HCT116 (cell line): ENCODE results near the gene PDE4B. TPM values are rescaled to one million over a fixed set of nuclear protein-coding genes. Genes with fewer than 3 reads are reported as not detected.

Experiments
- ATAC-seq: fragments of 200-7000 bp; cut with Tn5 transposase; 2 replicates; pipeline ENCODE4 v1.9.1; 2020; ENCODE audit warnings: mild to moderate bottlenecking, moderate library complexity
- BruUV-seq: library from RNA; stranded (reverse); fragments of 400-500 nt; replicated peaks from 2 replicates; lab custom pipeline; 2021; lab: Mats Ljungman, UMichigan
- CTCF ChIA-PET: fragments of 300-600 bp; sonication (Branson Sonifier 250); formaldehyde crosslinking; loops from one replicate; lab custom pipeline; 2021; ENCODE audit warnings: antibody characterized with exemption; lab: Charles Lee
- POLR2A ChIA-PET: fragments of 300-600, 350-600 bp; sonication (Branson Sonifier 250); formaldehyde crosslinking; loops from one replicate; lab custom pipeline; 2021; ENCODE audit warnings: antibody characterized with exemption; lab: Charles Lee
- RAD21 ChIA-PET, 2 experiments: fragments of 300-600 bp; sonication (Branson Sonifier 250); formaldehyde crosslinking; loops; one replicate each; lab custom pipeline; 2023; ENCODE audit warnings: low total read pairs in 2 of 2; ENCODE audit not compliant: uncharacterized antibody in 2 of 2, unreplicated experiment in 2 of 2, low non-redundant PET in 1 of 2; lab: Charles Lee
- DNase-seq: peaks from one replicate; pipeline ENCODE4 v3.0.0-alpha.2; 2010; ENCODE audit warnings: low read depth, low spot score
- H2AFZ ChIP-seq: fragments of 200-600 bp; shearing (Covaris generic), sonication (generic); 2 replicates; pipeline ENCODE4 v1.6.1; 2017; ENCODE audit warnings: low read depth, mixed run types, mixed read lengths, antibody characterized with exemption, low read length; ENCODE audit not compliant: poor library complexity, severe bottlenecking
- H3K27ac ChIP-seq: 2 replicates; pipeline ENCODE4 v1.5.1; 2012; ENCODE audit warnings: low read depth, low read length
- H3K27me3 ChIP-seq: fragments of 200-600 bp; sonication (generic); 2 replicates; pipeline ENCODE4 v1.6.1; 2016; ENCODE audit warnings: mixed run types, low read length, mixed read lengths; ENCODE audit not compliant: insufficient read depth
- H3K36me3 ChIP-seq, 2 experiments: fragments of 200-500 bp in 1 of 2; fragments of 200-600 bp in 1 of 2; sonication (Bioruptor generic) in 1 of 2; sonication (generic) in 1 of 2; 2 replicates each; pipeline versions ENCODE4 v1.5.1 to v1.6.1; 2014 to 2016; ENCODE audit warnings: low read length in 2 of 2, inconsistent platforms in 1 of 2, mixed read lengths in 1 of 2, mixed run types in 1 of 2; ENCODE audit not compliant: insufficient read depth in 2 of 2, control insufficient read depth in 1 of 2
- H3K4me1 ChIP-seq, 2 experiments: fragments of 200-600 bp in 1 of 2; sonication (generic) in 1 of 2; 2 replicates each; pipeline versions ENCODE4 v1.5.1 to v1.6.1; 2012 to 2017; ENCODE audit warnings: low read length in 2 of 2, inconsistent platforms in 1 of 2, mild to moderate bottlenecking in 1 of 2, mixed read lengths in 1 of 2, mixed run types in 1 of 2, moderate library complexity in 1 of 2; ENCODE audit not compliant: insufficient read depth in 2 of 2, control insufficient read depth in 1 of 2
- H3K4me2 ChIP-seq: fragments of 200-600 bp; sonication (generic); 2 replicates; pipeline ENCODE4 v1.6.1; 2017; ENCODE audit warnings: mixed run types, low read length, mixed read lengths
- H3K4me3 ChIP-seq, 2 experiments: fragments of 200-600 bp in 1 of 2; sonication (generic) in 1 of 2; replicated peaks in 1 of 2; 2 replicates each; pipeline ENCODE4 v1.5.1; 2011 to 2016; ENCODE audit warnings: low read length in 2 of 2, control low read depth in 1 of 2, low read depth in 1 of 2, mild to moderate bottlenecking in 1 of 2, mixed read lengths in 1 of 2, mixed run types in 1 of 2
- H3K79me2 ChIP-seq: fragments of 200-600 bp; sonication (generic); 2 replicates; pipeline ENCODE4 v1.6.1; 2017; ENCODE audit warnings: mild to moderate bottlenecking, mixed run types, low read length, moderate library complexity, mixed read lengths; ENCODE audit not compliant: insufficient read depth
- H3K9ac ChIP-seq: fragments of 200-600 bp; sonication (generic); 2 replicates; pipeline ENCODE4 v1.6.1; 2016; ENCODE audit warnings: low read length, mixed read lengths
- H3K9me2 ChIP-seq: fragments of 200-600 bp; sonication (generic), shearing (Covaris generic); 2 replicates; pipeline ENCODE4 v1.6.1; 2017; ENCODE audit warnings: mixed run types, mild to moderate bottlenecking, moderate library complexity; ENCODE audit not compliant: insufficient read depth
- H3K9me3 ChIP-seq, 2 experiments: fragments of 200-500 bp in 1 of 2; fragments of 200-600 bp in 1 of 2; sonication (Bioruptor generic) in 1 of 2; sonication (generic) in 1 of 2; 2 replicates each; pipeline ENCODE4 v1.6.1; 2014 to 2017; ENCODE audit warnings: low read length in 2 of 2, mixed read lengths in 2 of 2, inconsistent platforms in 1 of 2, low read depth in 1 of 2, mild to moderate bottlenecking in 1 of 2, mixed run types in 1 of 2, moderate library complexity in 1 of 2; ENCODE audit not compliant: control insufficient read depth in 1 of 2, insufficient read depth in 1 of 2
- H4K20me1 ChIP-seq: fragments of 200-600 bp; sonication (generic), shearing (Covaris generic); 2 replicates; pipeline ENCODE4 v1.6.1; 2017; ENCODE audit warnings: mixed run types, mild to moderate bottlenecking, moderate library complexity; ENCODE audit not compliant: insufficient read depth
- EZH2 ChIP-seq: fragments of 200-600 bp; sonication (generic); IDR thresholded peaks from 2 replicates; pipeline ENCODE4 v1.6.1; 2017; ENCODE audit warnings: antibody characterized with exemption, mixed run types
- EZH2phosphoT487 ChIP-seq: fragments of 200-600 bp; IDR thresholded peaks from 2 replicates; pipeline ENCODE4 v1.6.1; 2018; ENCODE audit warnings: antibody characterized with exemption, borderline replicate concordance
- FOSL1 ChIP-seq: IDR thresholded peaks from 2 replicates; pipeline ENCODE4 v1.6.1; 2012; ENCODE audit warnings: low read depth
- POLR2A ChIP-seq: IDR thresholded peaks from 2 replicates; pipeline ENCODE4 v1.7.0; 2011; ENCODE audit warnings: borderline replicate concordance; ENCODE audit not compliant: insufficient read depth, insufficient read length; ENCODE audit errors: extremely low read depth
- RAD21 ChIP-seq: IDR thresholded peaks from 2 replicates; pipeline ENCODE4 v1.6.1; 2012; ENCODE audit warnings: low read depth, mild to moderate bottlenecking
- SIN3A ChIP-seq: IDR thresholded peaks from 2 replicates; pipeline ENCODE4 v1.6.1; 2012; ENCODE audit warnings: low read depth
- intact Hi-C: fragments of 100-400 bp; cut with micrococcal nuclease; formaldehyde crosslinking; loops from 2 replicates; pipeline ENCODE4 v1.10.0; 2022
- total RNA-seq: library from RNA; stranded (reverse); gene quantifications from one replicate; pipeline ENCODE4 v1.2.1, GENCODE V29; 2021; ENCODE audit not compliant: unreplicated experiment
- TF ChIP-seq, protein P1 (sequence below): IDR thresholded peaks from 2 replicates; pipeline ENCODE4 v1.6.1; 2012; ENCODE audit warnings: low read depth
- TF ChIP-seq, protein P2 (sequence below): IDR thresholded peaks from 2 replicates; pipeline ENCODE4 v1.6.1; 2011; ENCODE audit warnings: mild to moderate bottlenecking, low read length, moderate library complexity; ENCODE audit not compliant: insufficient replicate concordance; ENCODE audit errors: extremely low read depth
- TF ChIP-seq, protein P3 (sequence below): IDR thresholded peaks from 2 replicates; pipeline ENCODE4 v1.6.1; 2012

PDE4B gene
- total RNA-seq, 1 experiment from 2014 or later = 76.9 TPM

DNA sequence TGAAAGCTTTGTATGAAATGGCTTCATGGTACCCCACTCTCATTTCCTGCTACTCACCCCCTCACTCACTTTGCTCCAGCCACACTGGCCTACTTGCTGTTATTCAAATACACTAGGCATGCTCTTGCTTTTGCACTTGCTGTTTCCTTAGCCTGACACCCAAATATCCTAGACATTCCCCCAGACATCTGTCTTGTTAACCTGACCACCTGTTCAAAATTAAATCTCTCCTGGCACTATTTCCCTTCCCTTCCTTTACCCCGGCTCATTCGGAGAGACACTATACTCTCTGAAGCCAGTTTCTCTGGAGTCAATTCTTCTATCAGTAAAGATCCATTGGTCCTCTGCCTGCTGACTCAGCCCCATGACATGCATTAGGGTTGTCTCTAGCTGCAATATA, 435.3 kb downstream of the PDE4B start:
- Histone ChIP-seq H3K4me2 (no peak overlapping the region), H3K9me3 (no peaks in the 10 kb centered on the region), H3K9me2 (no peaks in the 10 kb centered on the region), H3K4me3 (no peak overlapping the region), H3K9ac (no peak overlapping the region), H2AFZ (no peak overlapping the region), H4K20me1 (no peaks in the 10 kb centered on the region), H3K27ac (no peak overlapping the region), H3K79me2 (no peaks in the 10 kb centered on the region), H3K27me3 (no peaks in the 10 kb centered on the region), H3K4me1 (peaks cover 16 to 24% of the 10 kb centered on the region in 2 experiments; a peak in 3 of 4 replicates), H3K36me3 (no peaks in the 10 kb centered on the region)
- ChIA-PET POLR2A (no interaction called here), RAD21 (no interaction called here), CTCF (no interaction called here)
- intact Hi-C loops = no loop called here
- no TSS peak for BruUV-seq
- DNase-seq (no peak), ATAC-seq (no peak)
- TF ChIP-seq FOSL1 (no peak), POLR2A (no peak), SIN3A (no peak), RAD21 (no peak), EZH2phosphoT487 (no peak), EZH2 (no peak)
- TF ChIP-seq, protein P1, sequence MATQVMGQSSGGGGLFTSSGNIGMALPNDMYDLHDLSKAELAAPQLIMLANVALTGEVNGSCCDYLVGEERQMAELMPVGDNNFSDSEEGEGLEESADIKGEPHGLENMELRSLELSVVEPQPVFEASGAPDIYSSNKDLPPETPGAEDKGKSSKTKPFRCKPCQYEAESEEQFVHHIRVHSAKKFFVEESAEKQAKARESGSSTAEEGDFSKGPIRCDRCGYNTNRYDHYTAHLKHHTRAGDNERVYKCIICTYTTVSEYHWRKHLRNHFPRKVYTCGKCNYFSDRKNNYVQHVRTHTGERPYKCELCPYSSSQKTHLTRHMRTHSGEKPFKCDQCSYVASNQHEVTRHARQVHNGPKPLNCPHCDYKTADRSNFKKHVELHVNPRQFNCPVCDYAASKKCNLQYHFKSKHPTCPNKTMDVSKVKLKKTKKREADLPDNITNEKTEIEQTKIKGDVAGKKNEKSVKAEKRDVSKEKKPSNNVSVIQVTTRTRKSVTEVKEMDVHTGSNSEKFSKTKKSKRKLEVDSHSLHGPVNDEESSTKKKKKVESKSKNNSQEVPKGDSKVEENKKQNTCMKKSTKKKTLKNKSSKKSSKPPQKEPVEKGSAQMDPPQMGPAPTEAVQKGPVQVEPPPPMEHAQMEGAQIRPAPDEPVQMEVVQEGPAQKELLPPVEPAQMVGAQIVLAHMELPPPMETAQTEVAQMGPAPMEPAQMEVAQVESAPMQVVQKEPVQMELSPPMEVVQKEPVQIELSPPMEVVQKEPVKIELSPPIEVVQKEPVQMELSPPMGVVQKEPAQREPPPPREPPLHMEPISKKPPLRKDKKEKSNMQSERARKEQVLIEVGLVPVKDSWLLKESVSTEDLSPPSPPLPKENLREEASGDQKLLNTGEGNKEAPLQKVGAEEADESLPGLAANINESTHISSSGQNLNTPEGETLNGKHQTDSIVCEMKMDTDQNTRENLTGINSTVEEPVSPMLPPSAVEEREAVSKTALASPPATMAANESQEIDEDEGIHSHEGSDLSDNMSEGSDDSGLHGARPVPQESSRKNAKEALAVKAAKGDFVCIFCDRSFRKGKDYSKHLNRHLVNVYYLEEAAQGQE = no peak
- TF ChIP-seq, protein P2, sequence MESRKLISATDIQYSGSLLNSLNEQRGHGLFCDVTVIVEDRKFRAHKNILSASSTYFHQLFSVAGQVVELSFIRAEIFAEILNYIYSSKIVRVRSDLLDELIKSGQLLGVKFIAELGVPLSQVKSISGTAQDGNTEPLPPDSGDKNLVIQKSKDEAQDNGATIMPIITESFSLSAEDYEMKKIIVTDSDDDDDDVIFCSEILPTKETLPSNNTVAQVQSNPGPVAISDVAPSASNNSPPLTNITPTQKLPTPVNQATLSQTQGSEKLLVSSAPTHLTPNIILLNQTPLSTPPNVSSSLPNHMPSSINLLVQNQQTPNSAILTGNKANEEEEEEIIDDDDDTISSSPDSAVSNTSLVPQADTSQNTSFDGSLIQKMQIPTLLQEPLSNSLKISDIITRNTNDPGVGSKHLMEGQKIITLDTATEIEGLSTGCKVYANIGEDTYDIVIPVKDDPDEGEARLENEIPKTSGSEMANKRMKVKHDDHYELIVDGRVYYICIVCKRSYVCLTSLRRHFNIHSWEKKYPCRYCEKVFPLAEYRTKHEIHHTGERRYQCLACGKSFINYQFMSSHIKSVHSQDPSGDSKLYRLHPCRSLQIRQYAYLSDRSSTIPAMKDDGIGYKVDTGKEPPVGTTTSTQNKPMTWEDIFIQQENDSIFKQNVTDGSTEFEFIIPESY = no peak
- TF ChIP-seq, protein P3, sequence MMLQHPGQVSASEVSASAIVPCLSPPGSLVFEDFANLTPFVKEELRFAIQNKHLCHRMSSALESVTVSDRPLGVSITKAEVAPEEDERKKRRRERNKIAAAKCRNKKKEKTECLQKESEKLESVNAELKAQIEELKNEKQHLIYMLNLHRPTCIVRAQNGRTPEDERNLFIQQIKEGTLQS = no peak
